OCI-M2 (cell line): ENCODE results near the gene TEX2.

Experiments
- DNase-seq: peaks from one replicate; lab custom pipeline; 2025; ENCODE audit not compliant: unreplicated experiment; lab: John Stamatoyannopoulos, UW

TEX2 gene, protein sequence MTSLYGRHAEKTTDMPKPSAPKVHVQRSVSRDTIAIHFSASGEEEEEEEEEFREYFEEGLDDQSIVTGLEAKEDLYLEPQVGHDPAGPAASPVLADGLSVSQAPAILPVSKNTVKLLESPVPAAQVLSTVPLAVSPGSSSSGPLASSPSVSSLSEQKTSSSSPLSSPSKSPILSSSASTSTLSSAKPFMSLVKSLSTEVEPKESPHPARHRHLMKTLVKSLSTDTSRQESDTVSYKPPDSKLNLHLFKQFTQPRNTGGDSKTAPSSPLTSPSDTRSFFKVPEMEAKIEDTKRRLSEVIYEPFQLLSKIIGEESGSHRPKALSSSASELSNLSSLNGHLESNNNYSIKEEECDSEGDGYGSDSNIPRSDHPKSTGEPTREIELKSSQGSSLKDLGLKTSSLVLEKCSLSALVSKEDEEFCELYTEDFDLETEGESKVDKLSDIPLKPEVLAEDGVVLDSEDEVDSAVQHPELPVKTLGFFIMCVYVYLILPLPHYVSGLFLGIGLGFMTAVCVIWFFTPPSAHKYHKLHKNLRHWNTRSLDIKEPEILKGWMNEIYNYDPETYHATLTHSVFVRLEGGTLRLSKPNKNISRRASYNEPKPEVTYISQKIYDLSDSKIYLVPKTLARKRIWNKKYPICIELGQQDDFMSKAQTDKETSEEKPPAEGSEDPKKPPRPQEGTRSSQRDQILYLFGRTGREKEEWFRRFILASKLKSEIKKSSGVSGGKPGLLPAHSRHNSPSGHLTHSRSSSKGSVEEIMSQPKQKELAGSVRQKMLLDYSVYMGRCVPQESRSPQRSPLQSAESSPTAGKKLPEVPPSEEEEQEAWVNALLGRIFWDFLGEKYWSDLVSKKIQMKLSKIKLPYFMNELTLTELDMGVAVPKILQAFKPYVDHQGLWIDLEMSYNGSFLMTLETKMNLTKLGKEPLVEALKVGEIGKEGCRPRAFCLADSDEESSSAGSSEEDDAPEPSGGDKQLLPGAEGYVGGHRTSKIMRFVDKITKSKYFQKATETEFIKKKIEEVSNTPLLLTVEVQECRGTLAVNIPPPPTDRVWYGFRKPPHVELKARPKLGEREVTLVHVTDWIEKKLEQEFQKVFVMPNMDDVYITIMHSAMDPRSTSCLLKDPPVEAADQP

DNA sequence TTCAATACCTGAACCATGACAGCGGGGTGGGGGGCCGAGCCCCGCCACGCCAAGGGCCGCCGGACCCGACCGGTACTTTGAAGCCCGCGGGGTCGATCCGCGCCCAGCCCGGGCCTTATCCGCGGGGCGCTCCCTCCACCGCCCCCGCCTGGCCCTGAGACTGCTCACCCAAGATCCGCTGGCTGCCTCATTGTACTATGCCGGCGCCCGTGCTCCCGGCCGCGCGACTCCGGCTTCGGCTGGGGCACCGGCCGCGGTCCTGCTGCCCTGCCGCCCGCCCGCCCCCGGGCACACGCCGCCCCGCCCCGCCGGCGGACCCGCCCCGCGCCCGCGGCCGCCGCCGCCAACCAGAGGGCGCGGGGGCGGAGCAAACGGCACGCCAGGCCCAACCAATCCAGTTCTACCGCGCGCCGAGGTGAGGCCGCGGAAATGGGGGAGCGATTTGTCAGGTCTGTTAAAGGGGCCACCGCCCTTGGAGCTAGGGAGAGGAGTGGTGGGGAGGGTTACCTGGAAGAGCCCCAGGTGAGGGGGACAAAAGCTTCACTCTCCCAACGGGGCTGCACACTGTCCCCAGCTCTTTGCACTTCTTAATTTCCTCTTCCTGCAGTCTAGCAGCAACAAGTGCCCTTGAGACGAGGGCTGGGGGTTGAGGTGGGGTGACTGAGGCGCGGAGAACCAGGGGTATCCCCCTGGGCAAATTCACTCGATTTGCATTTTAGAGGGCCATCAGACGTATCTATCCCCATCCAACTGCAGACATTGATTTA lies at the start of gene TEX2:
Gene TEX2 (minus strand): TSS at position 261 of the 767 bp plus-strand sequence. CDS start 49,043 bp downstream, outside the sequence.
- DNase-seq, result no peak

DNA sequence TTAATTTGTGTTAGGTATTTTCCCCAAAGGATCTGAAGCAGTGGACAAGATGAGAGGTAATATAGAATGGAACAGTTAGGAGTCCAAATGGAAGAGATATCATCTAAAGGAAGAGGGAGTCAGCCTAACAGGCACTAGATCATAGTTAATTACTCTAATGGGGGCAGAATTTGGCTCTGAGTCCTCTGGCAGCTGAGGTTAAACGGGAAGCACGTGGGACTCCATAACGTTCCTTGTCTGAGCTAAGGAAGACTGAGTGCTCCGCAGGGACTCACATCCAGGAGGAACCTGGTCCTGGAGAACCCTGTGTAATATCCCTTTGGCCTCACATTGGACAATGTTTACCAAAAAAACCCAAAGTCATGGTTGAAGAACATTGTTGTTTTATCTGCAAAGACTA lies 46.6 kb upstream of the TEX2 start:
- DNase-seq, result no peak

DNA sequence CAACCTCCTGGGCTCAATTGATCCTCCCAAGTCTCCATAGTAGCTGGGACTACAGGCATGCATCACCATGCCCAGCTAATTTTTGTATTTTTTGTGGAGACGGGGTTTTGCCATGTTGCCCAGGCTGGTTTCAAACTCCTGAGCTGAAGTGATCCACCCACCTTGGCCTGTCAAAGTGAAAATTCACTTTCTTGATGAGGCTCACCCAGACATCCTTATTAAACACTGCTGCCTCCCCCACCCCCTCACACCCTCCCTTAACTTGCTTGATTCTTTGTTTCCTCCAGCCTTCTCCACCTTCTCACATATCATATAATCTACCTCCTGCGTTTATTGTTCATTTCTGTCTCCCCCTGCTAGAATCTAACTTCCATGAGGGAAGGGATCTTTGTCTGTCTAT lies 46.0 kb upstream of the TEX2 start:
- DNase-seq, result no peak

DNA sequence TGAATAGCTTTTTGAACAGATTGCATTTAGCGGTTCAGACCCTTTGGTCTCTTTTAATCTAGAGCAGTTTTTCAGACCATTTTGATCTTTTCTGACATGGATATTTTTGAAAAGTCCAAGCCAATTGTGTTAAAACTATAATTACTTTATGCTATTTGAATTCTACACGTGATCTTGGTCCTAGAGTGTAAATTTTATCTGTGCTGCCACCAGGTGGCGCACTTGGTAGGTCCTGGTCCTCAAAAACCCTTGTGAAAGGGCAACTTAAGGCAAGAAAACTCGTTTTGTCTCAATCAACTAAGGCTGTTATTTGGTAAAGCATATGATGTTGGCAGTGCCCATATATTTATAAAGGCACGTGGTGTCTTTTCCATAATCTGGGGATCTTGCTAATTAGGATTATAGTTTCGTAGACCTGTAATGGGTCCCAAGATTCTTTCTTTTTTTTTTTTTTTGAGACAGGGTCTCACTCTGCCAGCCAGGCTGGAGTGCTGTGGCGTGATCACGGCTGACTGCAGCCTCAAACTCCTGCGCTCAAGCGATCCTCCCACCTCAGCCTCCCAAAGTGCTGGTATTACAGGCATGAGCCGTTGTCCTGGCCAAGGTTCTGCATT lies 43.9 kb upstream of the TEX2 start:
- DNase-seq, result no peak

- DNase-seq, result no peak
Measured at GRCh38 chr17:64304551-64304950, 41.5 kb upstream of the TEX2 start.

DNA sequence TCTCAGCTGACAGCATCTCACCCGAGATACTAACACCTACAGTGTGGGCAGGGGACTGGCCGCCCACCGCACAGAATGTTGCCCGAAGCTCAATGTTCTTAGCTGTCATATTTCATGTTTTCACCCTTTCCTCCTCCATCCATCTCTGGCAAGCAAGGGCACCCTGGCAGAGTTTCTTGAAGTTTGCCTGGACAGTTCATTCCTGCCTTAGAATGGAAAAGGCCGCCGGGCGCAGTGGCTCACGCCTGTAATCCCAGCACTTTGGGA lies 37.6 kb upstream of the TEX2 start:
- DNase-seq, result no peak

GRCh38 chr17:64297467-64298088 lies 34.5 kb upstream of the TEX2 start:
- no peak for DNase-seq

DNA sequence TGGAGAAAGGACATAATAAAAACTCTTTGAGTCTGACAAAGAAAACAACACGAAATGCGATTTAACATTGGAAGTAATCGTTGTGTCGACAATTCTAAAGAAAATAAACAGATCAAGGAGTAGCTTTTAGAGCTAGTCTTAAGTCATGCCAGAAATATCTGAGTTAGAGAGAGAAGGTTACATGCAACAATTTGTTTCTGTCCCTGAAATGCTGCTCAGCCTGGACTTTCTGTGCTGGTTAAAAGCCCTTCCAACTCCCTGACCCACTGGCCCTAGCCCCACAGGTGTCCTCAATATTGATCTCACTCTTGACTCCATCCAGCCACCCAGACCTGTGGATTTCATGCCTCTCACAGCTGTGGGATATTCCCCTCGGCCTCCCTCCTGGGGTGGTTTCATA lies 33.2 kb upstream of the TEX2 start:
- DNase-seq, result no peak

DNA sequence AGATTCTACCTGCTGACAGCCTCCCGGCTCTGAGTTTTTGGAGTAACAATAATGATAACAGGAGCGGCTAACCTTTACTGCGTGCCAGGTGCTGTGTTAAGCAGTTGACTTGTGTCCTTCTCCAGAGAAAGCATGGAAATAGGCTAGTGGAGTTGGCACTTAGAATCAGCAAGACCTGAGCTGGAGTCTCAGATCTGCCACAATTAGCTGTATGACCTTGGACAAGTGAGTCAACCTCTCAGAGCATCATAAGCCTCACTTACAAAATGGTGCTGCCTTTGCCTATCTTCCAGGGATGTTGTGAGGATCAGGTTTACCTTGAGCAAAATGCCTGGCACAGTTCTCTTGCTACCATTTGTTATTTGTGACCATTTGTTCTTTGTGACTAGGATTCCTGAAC lies 32.1 kb upstream of the TEX2 start:
- no peak for DNase-seq

DNA sequence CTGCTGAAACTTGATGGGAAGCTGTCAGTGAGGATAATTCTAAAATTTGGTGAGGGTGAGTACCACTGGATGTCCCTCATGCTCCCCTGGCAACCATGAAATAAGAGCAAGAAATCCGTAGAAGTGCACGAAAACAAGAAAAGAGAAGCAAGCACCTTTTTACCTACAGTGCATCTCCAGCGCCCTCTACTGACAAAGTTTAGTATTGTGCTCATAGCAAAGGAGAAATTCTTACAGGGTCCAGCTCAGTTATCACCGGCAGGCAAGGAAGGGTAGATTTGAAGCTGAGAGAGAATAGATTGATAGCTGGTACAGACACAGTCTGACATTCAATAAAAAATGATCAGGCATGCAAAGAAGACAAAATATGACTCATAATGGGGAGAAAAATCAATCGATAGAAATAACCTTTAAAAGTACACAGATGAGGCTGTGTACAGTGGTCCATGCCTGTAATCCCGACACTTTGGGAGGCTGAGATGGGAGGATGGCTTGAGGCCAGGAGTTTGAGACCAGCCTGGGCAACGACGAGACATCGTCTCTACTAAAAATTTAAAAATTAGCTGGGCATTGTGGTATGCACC lies 28.3 kb upstream of the TEX2 start:
- no peak for DNase-seq

DNA sequence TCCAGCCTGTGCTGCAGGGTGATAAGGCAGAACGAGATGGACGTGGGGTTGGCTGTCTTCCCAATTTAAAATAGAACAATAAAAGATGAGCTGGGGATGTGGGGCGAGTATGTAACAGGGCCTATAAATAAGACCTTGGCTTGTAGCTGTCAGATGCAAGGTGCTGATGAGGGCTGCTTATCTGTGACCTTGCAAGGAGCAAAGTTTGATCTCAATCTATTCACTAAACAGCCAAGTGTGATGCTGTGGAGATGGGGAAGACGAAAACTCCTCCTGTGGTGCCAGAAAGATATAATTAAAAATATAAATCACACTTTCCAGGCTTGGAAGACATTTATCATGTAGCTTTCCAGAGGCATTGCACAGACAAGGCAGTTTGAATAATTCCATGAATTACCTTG lies 26.7 kb upstream of the TEX2 start:
- no peak for DNase-seq

- DNase-seq, result no peak
Measured at GRCh38 chr17:64282753-64283080, 19.7 kb upstream of the TEX2 start.

GRCh38 chr17:64281962-64282752 lies 19.1 kb upstream of the TEX2 start:
- peak; percentile 25 for DNase-seq

DNA sequence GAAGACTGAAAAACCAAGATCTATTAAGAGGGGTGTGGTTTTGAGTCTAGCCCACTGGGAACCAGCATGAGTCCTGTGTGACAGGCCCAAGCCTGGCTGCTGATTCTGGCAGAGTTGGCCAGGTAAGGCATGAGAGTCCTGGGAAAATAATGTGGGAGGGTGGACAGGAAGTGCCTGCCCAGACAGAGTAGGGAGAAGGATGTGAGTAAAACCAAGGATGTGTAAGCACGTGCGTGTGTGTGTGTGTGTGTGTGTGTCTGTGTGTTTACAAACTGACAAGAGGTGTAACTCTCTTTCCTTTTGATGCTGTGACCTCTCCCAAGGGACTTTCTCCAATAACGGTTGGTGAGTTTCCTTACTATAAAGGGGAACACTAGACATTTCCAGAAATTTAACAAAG lies 15.6 kb upstream of the TEX2 start:
- DNase-seq, result no peak

DNA sequence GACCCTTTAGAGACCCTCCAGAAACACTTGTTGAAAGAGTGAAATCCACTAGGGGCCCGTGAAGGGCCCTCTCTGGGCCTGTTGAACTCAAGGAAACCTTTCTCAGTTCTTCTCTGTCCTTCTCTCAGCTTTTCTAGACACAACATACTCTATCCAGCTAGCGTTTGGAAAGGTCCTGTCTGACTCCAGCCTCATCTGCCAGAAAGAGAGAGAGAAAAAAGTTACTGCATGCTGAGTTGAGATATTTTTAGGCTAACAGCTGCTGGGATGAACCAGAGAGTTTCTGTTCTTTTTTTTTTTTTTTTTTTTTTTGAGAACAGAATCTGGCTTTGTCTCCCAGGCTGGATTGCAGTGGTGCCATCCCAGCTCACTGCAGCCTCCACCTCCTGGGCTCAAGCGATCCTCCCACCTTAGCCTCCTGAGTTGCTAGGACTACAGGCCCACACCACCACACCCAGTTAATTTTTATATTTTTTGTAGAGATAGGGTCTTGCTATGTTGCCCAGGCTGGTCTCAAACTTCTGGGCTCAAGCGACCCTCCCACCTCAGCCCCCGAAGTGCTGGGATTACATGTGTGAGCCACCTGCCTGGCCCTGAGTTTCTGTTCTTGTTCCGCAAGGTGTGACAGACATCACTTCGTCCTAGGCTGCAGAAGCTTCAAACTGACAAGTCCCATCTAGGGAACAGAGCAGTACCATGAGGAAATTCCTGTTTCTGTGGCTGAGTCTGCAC lies 14.9 kb upstream of the TEX2 start:
- DNase-seq, result no peak

- DNase-seq, result no peak
Measured at GRCh38 chr17:64276961-64277505, 14.0 kb upstream of the TEX2 start.

- DNase-seq, result no peak
Measured at GRCh38 chr17:64275016-64275415, 12.0 kb upstream of the TEX2 start.

DNA sequence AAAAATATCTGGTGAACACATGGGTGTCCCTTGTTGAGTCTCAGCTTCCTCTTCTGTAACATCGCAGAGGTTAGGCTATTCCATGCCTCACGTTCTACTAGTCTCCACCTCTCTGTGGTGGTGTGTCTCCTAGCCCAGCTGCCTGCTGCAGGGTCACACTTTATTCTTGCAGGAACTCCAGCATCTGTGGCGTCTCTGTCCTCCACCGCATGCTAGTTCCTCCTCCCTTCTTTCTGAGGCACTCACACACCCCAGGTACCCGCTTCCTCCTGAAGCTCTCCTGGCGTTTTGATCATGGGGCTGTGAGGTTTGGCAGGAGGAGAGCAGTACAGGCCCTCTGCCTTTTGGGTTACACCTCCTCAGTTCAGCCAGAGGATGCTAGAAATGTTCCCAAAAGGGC lies 9.9 kb upstream of the TEX2 start:
- no peak for DNase-seq
